HCT116 (cell line): Measurements from ENCODE around the gene CXCL8. TPM values are rescaled to one million over a fixed set of nuclear protein-coding genes. Genes with fewer than 3 reads are reported as not detected.

Experiments used
- ATAC-seq: fragments of 200-7000 bp; cut with Tn5 transposase; 2 replicates; pipeline ENCODE4 v1.9.1; 2020; ENCODE audit warnings: mild to moderate bottlenecking, moderate library complexity
- BruUV-seq: library from RNA; stranded (reverse); fragments of 400-500 nt; replicated peaks from 2 replicates; lab custom pipeline; 2021; lab: Mats Ljungman, UMichigan
- CTCF ChIA-PET: fragments of 300-600 bp; sonication (Branson Sonifier 250); formaldehyde crosslinking; loops from one replicate; lab custom pipeline; 2021; ENCODE audit warnings: antibody characterized with exemption; lab: Charles Lee
- POLR2A ChIA-PET: fragments of 300-600, 350-600 bp; sonication (Branson Sonifier 250); formaldehyde crosslinking; loops from one replicate; lab custom pipeline; 2021; ENCODE audit warnings: antibody characterized with exemption; lab: Charles Lee
- RAD21 ChIA-PET, 2 experiments: fragments of 300-600 bp; sonication (Branson Sonifier 250); formaldehyde crosslinking; loops; one replicate each; lab custom pipeline; 2023; ENCODE audit warnings: low total read pairs in 2 of 2; ENCODE audit not compliant: uncharacterized antibody in 2 of 2, unreplicated experiment in 2 of 2, low non-redundant PET in 1 of 2; lab: Charles Lee
- DNase-seq: peaks from one replicate; pipeline ENCODE4 v3.0.0-alpha.2; 2010; ENCODE audit warnings: low read depth, low spot score
- H2AFZ ChIP-seq: fragments of 200-600 bp; shearing (Covaris generic), sonication (generic); 2 replicates; pipeline ENCODE4 v1.6.1; 2017; ENCODE audit warnings: low read depth, mixed run types, mixed read lengths, antibody characterized with exemption, low read length; ENCODE audit not compliant: poor library complexity, severe bottlenecking
- H3K27ac ChIP-seq: 2 replicates; pipeline ENCODE4 v1.5.1; 2012; ENCODE audit warnings: low read depth, low read length
- H3K27me3 ChIP-seq: fragments of 200-600 bp; sonication (generic); 2 replicates; pipeline ENCODE4 v1.6.1; 2016; ENCODE audit warnings: mixed run types, low read length, mixed read lengths; ENCODE audit not compliant: insufficient read depth
- H3K36me3 ChIP-seq, 2 experiments: fragments of 200-500 bp in 1 of 2; fragments of 200-600 bp in 1 of 2; sonication (Bioruptor generic) in 1 of 2; sonication (generic) in 1 of 2; 2 replicates each; pipeline versions ENCODE4 v1.5.1 to v1.6.1; 2014 to 2016; ENCODE audit warnings: low read length in 2 of 2, inconsistent platforms in 1 of 2, mixed read lengths in 1 of 2, mixed run types in 1 of 2; ENCODE audit not compliant: insufficient read depth in 2 of 2, control insufficient read depth in 1 of 2
- H3K4me1 ChIP-seq, 2 experiments: fragments of 200-600 bp in 1 of 2; sonication (generic) in 1 of 2; 2 replicates each; pipeline versions ENCODE4 v1.5.1 to v1.6.1; 2012 to 2017; ENCODE audit warnings: low read length in 2 of 2, inconsistent platforms in 1 of 2, mild to moderate bottlenecking in 1 of 2, mixed read lengths in 1 of 2, mixed run types in 1 of 2, moderate library complexity in 1 of 2; ENCODE audit not compliant: insufficient read depth in 2 of 2, control insufficient read depth in 1 of 2
- H3K4me2 ChIP-seq: fragments of 200-600 bp; sonication (generic); 2 replicates; pipeline ENCODE4 v1.6.1; 2017; ENCODE audit warnings: mixed run types, low read length, mixed read lengths
- H3K4me3 ChIP-seq, 2 experiments: fragments of 200-600 bp in 1 of 2; sonication (generic) in 1 of 2; replicated peaks in 1 of 2; 2 replicates each; pipeline ENCODE4 v1.5.1; 2011 to 2016; ENCODE audit warnings: low read length in 2 of 2, control low read depth in 1 of 2, low read depth in 1 of 2, mild to moderate bottlenecking in 1 of 2, mixed read lengths in 1 of 2, mixed run types in 1 of 2
- H3K79me2 ChIP-seq: fragments of 200-600 bp; sonication (generic); 2 replicates; pipeline ENCODE4 v1.6.1; 2017; ENCODE audit warnings: mild to moderate bottlenecking, mixed run types, low read length, moderate library complexity, mixed read lengths; ENCODE audit not compliant: insufficient read depth
- H3K9ac ChIP-seq: fragments of 200-600 bp; sonication (generic); 2 replicates; pipeline ENCODE4 v1.6.1; 2016; ENCODE audit warnings: low read length, mixed read lengths
- H3K9me2 ChIP-seq: fragments of 200-600 bp; sonication (generic), shearing (Covaris generic); 2 replicates; pipeline ENCODE4 v1.6.1; 2017; ENCODE audit warnings: mixed run types, mild to moderate bottlenecking, moderate library complexity; ENCODE audit not compliant: insufficient read depth
- H3K9me3 ChIP-seq, 2 experiments: fragments of 200-500 bp in 1 of 2; fragments of 200-600 bp in 1 of 2; sonication (Bioruptor generic) in 1 of 2; sonication (generic) in 1 of 2; 2 replicates each; pipeline ENCODE4 v1.6.1; 2014 to 2017; ENCODE audit warnings: low read length in 2 of 2, mixed read lengths in 2 of 2, inconsistent platforms in 1 of 2, low read depth in 1 of 2, mild to moderate bottlenecking in 1 of 2, mixed run types in 1 of 2, moderate library complexity in 1 of 2; ENCODE audit not compliant: control insufficient read depth in 1 of 2, insufficient read depth in 1 of 2
- H4K20me1 ChIP-seq: fragments of 200-600 bp; sonication (generic), shearing (Covaris generic); 2 replicates; pipeline ENCODE4 v1.6.1; 2017; ENCODE audit warnings: mixed run types, mild to moderate bottlenecking, moderate library complexity; ENCODE audit not compliant: insufficient read depth
- CEBPB ChIP-seq: IDR thresholded peaks from 2 replicates; pipeline ENCODE4 v1.6.1; 2012; ENCODE audit warnings: low read depth
- EGR1 ChIP-seq: IDR thresholded peaks from 2 replicates; pipeline ENCODE4 v1.6.1; 2012; ENCODE audit warnings: low read depth
- ELF1 ChIP-seq: IDR thresholded peaks from 2 replicates; pipeline ENCODE4 v1.6.1; 2012; ENCODE audit warnings: low read depth, borderline replicate concordance
- EZH2 ChIP-seq: fragments of 200-600 bp; sonication (generic); IDR thresholded peaks from 2 replicates; pipeline ENCODE4 v1.6.1; 2017; ENCODE audit warnings: antibody characterized with exemption, mixed run types
- EZH2phosphoT487 ChIP-seq: fragments of 200-600 bp; IDR thresholded peaks from 2 replicates; pipeline ENCODE4 v1.6.1; 2018; ENCODE audit warnings: antibody characterized with exemption, borderline replicate concordance
- FOSL1 ChIP-seq: IDR thresholded peaks from 2 replicates; pipeline ENCODE4 v1.6.1; 2012; ENCODE audit warnings: low read depth
- JUND ChIP-seq: IDR thresholded peaks from 2 replicates; pipeline ENCODE4 v1.6.1; 2012
- MAX ChIP-seq: IDR thresholded peaks from 2 replicates; pipeline ENCODE4 v1.6.1; 2012
- RAD21 ChIP-seq: IDR thresholded peaks from 2 replicates; pipeline ENCODE4 v1.6.1; 2012; ENCODE audit warnings: low read depth, mild to moderate bottlenecking
- REST ChIP-seq: IDR thresholded peaks from 2 replicates; pipeline ENCODE4 v1.6.1; 2012; ENCODE audit warnings: low read depth
- SRF ChIP-seq: IDR thresholded peaks from 2 replicates; pipeline ENCODE4 v1.6.1; 2012; ENCODE audit warnings: low read depth
- YY1 ChIP-seq: IDR thresholded peaks from 2 replicates; pipeline ENCODE4 v1.6.1; 2011; ENCODE audit warnings: low read length, low read depth, moderate library complexity, mild to moderate bottlenecking; ENCODE audit not compliant: insufficient replicate concordance; ENCODE audit errors: extremely low read depth
- intact Hi-C: fragments of 100-400 bp; cut with micrococcal nuclease; formaldehyde crosslinking; loops from 2 replicates; pipeline ENCODE4 v1.10.0; 2022
- total RNA-seq: library from RNA; stranded (reverse); gene quantifications from one replicate; pipeline ENCODE4 v1.2.1, GENCODE V29; 2021; ENCODE audit not compliant: unreplicated experiment
- TF ChIP-seq, protein P1 (sequence below): IDR thresholded peaks from 2 replicates; pipeline ENCODE4 v1.6.1; 2011; ENCODE audit warnings: mild to moderate bottlenecking, low read length, moderate library complexity; ENCODE audit not compliant: insufficient replicate concordance; ENCODE audit errors: extremely low read depth

Gene CXCL8
- total RNA-seq, 1 experiment from 2014 or later, result 1.8 TPM

DNA sequence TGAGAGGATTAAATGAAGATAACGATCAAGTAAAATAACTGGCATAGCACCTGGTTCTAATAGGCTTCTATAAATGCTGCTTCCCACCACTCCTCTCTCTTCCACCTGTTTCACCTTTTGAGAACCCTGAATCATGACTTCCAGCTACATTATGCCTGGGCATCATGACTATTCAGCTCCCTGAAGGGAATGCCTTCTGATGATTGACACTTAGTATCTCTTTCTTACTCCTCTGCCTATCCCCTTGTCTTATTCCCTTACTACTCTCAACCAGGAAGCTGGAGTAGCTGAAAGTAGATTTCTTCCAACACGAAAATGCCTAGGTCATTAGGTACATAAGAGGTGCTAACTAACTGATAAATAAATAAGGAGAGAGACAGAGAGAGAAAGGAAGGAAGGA, 24.7 kb upstream of the CXCL8 start (continued):
- TF ChIP-seq YY1 (no peak), FOSL1 (no peak), CEBPB (no peak)
- TF ChIP-seq, protein P1, sequence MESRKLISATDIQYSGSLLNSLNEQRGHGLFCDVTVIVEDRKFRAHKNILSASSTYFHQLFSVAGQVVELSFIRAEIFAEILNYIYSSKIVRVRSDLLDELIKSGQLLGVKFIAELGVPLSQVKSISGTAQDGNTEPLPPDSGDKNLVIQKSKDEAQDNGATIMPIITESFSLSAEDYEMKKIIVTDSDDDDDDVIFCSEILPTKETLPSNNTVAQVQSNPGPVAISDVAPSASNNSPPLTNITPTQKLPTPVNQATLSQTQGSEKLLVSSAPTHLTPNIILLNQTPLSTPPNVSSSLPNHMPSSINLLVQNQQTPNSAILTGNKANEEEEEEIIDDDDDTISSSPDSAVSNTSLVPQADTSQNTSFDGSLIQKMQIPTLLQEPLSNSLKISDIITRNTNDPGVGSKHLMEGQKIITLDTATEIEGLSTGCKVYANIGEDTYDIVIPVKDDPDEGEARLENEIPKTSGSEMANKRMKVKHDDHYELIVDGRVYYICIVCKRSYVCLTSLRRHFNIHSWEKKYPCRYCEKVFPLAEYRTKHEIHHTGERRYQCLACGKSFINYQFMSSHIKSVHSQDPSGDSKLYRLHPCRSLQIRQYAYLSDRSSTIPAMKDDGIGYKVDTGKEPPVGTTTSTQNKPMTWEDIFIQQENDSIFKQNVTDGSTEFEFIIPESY, result no peak

- Histone ChIP-seq H3K4me1 (no peaks in the 10 kb centered on the region), H3K9me2 (no peaks in the 10 kb centered on the region), H3K4me2 (no peak overlapping the region), H3K9ac (no peak overlapping the region), H3K27me3 (no peaks in the 10 kb centered on the region), H3K36me3 (no peaks in the 10 kb centered on the region), H3K27ac (no peak overlapping the region), H2AFZ (no peak overlapping the region), H3K79me2 (no peaks in the 10 kb centered on the region), H3K9me3 (no peaks in the 10 kb centered on the region), H4K20me1 (no peaks in the 10 kb centered on the region), H3K4me3 (no peak overlapping the region)
- TF ChIP-seq EGR1 (no peak), EZH2phosphoT487 (no peak), CEBPB (no peak), JUND (no peak), SRF (no peak), MAX (no peak), REST (no peak), EZH2 (no peak), ELF1 (no peak), FOSL1 (no peak), YY1 (no peak), RAD21 (no peak)
- intact Hi-C loops, result no loop called here
- no TSS peak for BruUV-seq
- DNase-seq (no peak), ATAC-seq (no peak)
- RAD21 ChIA-PET, result no interaction called here
- CTCF ChIA-PET, result no interaction called here
- POLR2A ChIA-PET, result no interaction called here
Measured at GRCh38 chr4:73718375-73719373, 21.7 kb upstream of the CXCL8 start.
